Activated CD8-positive, alpha-beta memory T cell treated with anti-CD3 and anti-CD28 coated beads for 24 hours (primary cell): ENCODE data around the gene ERCC5.

Experiments used
- DNase-seq: peaks from one replicate; pipeline ENCODE4 v3.0.0-alpha.2; 2020

The ERCC5 gene

DNA sequence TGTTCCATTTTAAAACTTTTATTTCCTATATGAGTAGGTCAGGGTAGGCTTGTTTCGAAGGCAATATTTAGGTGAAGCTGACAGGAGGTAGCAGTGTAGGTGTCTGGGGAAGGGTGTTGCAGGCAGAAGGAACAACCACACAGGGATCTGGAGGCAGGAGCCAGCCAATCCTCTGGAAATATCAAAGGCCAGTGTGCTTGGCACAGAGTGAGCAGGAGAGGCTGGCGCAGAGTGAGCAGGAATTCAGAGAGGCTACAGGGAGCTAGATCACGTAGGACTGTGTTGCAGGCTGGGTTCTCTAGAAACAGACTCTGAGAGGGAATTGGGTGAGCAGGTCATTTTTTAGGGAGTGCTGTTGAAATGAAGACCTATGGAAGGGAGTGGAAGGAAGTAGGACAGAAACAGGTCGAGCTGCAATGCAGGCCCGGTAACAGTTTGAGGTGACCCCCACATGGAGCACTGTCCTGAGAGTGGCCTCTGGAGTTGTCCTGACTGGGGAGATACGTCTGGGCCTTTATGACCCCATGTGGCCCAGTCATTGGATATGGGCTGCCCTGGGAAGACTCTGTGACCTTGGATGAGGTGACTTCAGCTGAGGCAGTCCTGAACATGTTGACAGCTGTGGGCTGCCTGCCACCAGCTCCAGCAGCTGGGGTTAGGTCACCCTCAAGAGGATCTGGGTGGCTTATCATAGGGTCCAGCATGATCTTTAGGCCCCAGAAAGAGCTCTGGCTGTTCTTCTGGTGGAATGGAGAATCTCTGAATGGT lies 51.7 kb downstream of the ERCC5 start:
- no peak for DNase-seq

DNA sequence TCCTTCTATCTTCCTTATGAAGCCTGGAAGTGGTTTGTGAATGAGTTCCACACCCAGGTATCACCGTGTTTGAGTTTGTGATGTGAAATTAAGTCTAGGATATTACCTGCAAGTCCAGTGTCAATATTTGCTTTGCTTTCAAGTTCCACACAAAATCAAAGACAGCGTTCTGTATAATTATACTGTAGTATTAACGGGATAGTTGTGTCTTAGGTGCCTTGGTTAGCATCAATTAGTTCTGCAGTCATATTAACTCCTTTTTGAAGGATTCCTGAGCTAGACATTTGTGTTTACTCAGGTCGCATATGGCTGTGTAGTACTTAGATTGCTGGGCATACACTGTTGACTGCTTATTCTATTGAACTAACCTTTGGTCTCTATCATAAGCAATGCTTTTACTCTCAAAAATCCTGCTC lies 54.4 kb downstream of the ERCC5 start:
- no peak for DNase-seq

- DNase-seq, result no peak
Observed at GRCh38 chr13:102901056-102901455, 55.2 kb downstream of the ERCC5 start.

DNA sequence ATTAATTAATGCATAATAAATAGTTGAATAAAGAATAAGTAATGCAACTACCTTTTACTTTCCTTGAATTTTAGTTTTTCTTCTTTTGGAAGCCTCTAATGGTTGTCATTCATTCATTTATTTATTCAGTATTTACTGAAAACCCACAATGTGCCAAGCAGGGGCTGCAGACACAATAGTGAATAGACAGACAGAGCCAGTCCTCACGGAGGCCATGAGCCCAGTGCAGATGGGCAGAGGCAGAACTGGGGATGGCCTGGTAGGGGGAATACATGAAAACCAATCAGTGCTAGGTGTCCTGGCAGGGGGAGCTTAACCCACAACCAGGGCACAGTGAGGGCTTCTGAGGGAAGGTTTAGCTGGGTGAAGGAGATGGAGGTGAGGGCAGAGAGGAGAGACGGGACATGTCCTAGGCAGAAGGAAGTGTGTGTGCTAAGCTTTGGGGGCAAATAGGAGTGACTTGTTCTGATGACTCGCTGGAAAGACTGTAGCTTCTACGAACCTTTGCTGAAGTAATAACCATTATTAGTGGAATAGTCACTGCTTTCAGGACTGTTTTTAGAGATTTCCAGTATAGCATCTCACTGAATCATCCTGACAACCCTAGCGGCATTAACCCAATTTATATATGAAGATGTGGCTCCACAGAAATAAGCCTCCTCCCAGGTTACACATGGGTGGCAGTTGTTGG lies 55.9 kb downstream of the ERCC5 start:
- no peak for DNase-seq

GRCh38 chr13:102902789-102903347 lies 57.0 kb downstream of the ERCC5 start:
- no peak for DNase-seq

GRCh38 chr13:102903659-102904407 lies 58.0 kb downstream of the ERCC5 start:
- no peak for DNase-seq

GRCh38 chr13:102904408-102904862 lies 58.6 kb downstream of the ERCC5 start:
- no peak for DNase-seq

- DNase-seq, result no peak
Observed at GRCh38 chr13:102905905-102906771, 60.3 kb downstream of the ERCC5 start.

DNA sequence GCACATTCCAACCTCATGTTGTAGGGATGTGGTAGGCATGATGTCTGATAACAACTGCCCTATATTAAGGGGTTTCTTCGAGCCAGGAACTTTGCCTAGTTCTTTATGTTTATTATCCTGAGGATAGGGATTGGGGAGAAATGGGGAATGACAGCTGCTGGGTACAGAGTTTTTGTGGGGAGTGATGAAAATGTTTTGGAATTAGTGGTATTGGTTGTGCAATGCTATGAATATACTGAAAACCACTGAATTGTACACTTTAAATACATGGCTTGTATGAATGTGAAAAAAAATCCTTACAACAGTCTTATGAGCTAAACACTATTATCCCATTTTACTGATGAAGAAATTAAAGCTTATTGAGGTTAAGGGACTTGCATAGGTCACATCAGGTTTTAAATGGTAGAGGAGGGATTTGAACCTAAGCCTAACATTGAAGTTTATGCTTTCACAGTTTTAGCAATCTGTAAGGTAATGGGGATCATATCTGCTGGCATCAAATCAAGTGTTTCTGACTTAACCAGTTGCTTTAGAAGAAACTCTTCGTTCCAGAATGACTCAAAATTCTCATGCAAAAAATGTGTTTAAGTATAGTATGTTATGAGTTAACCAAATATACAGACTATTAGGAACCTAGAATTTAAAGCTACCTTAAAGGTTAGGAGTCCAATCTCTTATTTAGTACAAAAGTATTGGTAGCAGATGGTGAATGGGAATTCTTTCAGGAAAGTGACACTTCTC lies 61.4 kb downstream of the ERCC5 start:
- no peak for DNase-seq

DNA sequence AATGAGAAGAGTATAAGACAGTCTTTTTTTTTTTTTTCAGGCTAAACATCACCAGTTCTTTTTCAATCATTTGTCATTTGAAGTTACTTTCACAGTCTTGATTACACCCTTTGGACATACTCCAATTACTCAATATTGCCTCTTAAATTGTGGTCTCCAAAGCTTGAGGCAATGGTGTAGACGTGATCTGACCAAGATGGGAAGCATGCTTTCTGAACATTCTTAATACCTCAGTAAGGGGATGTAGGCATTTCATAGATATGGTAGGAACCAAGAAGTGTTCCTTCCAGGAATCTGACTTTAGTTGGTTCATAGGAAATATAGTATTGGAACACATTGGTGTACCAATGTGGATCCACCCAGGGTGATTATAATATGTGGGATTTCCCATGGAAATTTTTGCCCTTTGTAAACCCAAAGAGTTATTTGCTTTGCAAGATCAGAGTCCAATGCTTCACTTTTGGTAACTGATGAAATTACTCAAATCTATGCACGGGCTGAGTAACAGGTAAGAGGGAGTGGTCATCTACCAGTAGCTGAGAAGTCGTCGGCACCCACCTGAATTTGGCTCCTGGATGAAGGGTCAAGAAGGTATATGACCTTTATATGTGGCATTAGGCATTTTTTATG lies 62.2 kb downstream of the ERCC5 start:
- no peak for DNase-seq

- DNase-seq, result no peak
Observed at GRCh38 chr13:102909971-102910370, 64.1 kb downstream of the ERCC5 start.

DNA sequence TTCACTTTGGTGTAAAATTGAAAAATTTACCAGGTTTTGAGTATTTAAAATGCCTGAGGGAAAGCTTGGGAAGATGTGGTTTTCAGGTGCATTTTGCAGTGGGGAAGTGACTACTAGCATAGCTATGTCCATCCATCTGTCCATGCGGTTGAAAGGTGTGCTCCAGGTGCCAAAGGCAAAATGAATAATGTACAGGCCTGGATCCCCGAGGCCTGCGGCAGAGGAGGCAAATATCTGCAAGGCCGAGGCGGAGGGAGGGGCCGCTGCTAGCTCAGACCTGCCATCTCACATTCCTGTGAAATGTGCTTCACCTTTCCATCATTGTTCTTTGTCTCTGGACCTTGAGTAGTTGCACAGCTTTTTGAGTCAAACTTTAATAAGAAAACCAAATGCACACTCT lies 65.5 kb downstream of the ERCC5 start:
- DNase-seq, result no peak

DNA sequence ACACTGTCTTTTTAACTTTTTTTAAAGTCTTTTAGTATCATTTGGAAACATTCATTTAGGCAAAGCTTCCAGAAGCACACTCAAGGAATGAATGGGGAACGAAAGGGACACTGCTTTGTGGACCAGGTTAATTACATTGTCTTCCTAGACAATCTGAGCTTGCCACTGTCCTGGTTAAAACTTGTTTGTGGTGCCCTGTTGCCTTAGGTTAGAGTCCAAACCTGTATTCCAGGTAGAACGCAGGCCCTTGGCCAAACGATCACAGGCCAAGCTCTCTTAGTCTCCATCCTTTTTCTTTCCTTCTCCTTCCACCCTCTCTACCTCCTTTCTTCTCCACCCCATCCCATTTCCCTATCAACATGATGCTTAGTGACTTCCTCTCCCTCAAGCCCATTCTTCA lies 66.8 kb downstream of the ERCC5 start:
- no peak for DNase-seq

GRCh38 chr13:102913914-102914313 lies 68.1 kb downstream of the ERCC5 start:
- no peak for DNase-seq

- no peak for DNase-seq
Observed at GRCh38 chr13:102914339-102914930, 68.6 kb downstream of the ERCC5 start.

GRCh38 chr13:102915393-102915930 lies 69.6 kb downstream of the ERCC5 start:
- no peak for DNase-seq

GRCh38 chr13:102917019-102917418 lies 71.2 kb downstream of the ERCC5 start:
- no peak for DNase-seq

DNA sequence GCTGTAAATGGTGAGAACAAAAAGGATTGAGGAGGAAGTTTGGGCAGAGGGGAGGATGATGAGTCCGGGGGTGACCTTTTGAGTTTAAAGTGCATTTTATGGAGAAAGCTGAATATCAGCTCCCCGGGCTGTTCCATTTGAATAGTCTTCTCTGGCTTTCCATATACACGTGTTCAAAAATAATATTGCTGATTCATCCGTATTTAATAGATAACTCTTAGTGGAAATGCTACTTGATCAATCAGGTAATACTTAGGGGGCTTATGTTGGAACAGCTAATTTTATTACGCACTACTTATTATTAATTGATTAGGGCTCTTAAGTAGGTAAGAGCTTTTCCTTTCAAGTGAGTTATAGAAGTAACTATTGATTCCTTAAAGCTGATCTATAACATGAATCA lies 76.4 kb downstream of the ERCC5 start:
- DNase-seq, result no peak
